ENCODE measurements around the gene CD8A. TPM values are rescaled to one million over a fixed set of nuclear protein-coding genes. Genes with fewer than 3 reads are reported as not detected.
"Not testable (repeated sequence)": the region's sequence is repeated elsewhere in the genome, so short reads cannot be mapped to it uniquely, and the experiment has no call there.

Gene CD8A
- total RNA-seq (2014; rRNA removed; shearing (Covaris generic)), result not detected in 2 replicates

DNA sequence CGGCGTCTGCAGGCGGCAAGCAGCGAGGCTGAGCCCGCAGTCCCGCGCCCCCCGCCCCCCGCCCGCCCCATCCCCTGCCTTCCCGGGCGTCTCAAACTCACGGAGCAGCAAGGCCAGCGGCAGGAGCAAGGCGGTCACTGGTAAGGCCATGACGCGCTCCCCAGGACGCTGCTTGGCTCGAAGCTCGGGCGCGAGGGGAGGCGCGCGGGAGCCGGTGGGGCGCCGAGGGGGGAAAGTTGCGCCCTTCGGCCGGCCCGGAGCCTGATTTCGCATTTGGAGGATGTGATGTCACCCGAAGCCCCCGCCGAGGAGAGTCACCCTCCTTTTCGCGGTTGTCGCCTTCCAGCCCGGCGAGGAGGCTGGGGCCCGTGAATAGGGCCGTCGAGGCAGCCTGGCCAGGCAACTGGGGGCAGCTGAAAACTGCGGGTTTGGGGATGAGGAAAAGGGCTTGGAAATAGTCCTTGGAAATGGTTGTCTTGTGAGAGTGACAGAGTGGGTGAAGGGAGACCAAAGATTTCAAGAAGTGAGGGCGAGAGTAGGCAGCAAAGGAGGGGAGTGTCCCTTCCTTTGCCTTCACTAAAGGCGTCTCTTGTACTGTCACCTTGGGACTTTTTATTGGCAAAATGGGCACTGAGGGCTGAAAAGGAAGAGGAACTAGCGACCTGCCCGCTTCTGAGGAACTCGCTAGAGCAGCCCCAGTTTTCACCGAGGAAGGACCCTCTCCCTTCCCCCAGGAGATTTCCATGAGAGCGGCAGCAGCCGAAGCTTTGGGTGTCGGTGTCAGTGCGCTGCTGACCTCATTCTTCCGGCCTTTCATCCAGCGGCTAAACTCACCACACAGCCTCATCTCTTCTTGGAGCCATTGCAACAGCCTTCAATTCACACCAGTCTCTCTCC is at the start of gene CD8A:
Gene CD8A (minus strand): TSS at position 238 of the 897 bp plus-strand sequence. CDS start 88 bp downstream, at position 150.
- peak; percentile 44 for DNase-seq (ENCODE audit: low read depth)

- DNase-seq (ENCODE audit: low read depth), result not testable (repeated sequence)
These were observed 49.3 kb upstream of the CD8A start for GRCh38 chr2:86839871-86840548.

- not testable (repeated sequence) for DNase-seq (ENCODE audit: low read depth)
These were observed 48.7 kb upstream of the CD8A start for GRCh38 chr2:86839455-86839854.

GRCh38 chr2:86837714-86838113 is 47.0 kb upstream of the CD8A start:
- DNase-seq (ENCODE audit: low read depth), result not testable (repeated sequence)

- peak; percentile 81 for DNase-seq (ENCODE audit: low read depth)
These were observed 46.4 kb upstream of the CD8A start for GRCh38 chr2:86836915-86837695.

- not testable (repeated sequence) for DNase-seq (ENCODE audit: low read depth)
These were observed 44.8 kb upstream of the CD8A start for GRCh38 chr2:86835548-86835889.

DNA sequence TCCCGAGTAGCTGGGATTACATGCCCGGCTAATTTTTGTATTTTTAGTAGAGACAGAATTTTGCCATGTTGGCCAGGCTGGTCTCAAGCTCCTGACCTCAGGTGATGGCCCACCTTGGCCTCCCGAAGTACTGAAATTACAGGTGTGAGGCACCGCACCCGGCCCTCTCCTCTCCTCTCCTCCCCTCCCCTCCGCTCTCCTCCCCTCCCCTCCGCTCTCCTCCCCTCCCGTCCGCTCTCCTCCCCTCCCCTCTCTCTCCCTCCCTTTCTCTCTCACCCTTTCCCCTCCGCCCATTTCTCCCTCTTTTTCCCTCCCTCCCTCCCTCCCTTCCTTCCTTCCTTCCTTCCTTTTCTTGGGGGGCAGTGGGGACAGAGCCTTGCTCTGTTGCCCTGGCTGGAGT is 42.6 kb upstream of the CD8A start:
- DNase-seq (ENCODE audit: low read depth), result no peak

- no peak for DNase-seq (ENCODE audit: low read depth)
These were observed 41.8 kb upstream of the CD8A start for GRCh38 chr2:86832334-86833096.

DNA sequence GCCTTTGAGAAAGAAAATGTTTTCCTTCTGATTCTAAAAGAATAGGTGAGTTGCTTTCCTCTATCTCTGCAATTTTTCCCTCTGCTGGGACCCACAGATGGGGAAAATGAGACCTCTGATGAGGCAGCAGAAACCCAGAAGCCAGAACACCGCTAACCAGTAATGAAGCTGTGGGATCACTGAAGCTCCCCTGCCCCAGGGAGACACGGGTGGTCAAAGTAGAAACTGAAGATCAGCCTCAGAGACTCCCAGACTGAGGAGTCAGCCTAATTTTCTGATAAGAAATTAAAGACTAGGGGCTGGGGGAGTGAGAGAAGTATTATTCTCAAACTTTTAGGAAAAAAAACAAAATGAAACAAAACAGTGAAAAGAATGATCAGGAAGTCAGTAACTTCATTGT is 40.8 kb upstream of the CD8A start:
- DNase-seq (ENCODE audit: low read depth), result no peak

DNA sequence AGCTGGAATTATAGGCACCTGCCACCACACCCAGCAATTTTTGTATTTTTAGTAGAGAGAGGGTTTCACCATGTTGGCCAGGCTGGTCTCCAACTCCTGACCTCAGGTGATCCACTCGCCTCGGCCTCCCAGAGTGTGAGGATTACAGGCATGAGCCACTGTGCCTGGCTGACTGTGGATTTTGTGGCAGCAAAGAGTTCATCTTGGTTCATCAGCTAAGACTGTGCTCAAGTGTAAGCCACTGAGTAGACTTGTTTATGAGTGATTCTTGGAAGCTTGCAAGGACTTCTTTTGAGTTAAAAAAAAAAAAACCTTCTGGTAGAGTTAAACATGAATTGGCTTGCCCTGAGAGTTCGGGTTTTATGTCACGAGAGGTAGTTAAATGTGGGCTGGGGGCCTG is 36.2 kb upstream of the CD8A start:
- no peak for DNase-seq (ENCODE audit: low read depth)

GRCh38 chr2:86825693-86826381 is 35.1 kb upstream of the CD8A start:
- no peak for DNase-seq (ENCODE audit: low read depth)

DNA sequence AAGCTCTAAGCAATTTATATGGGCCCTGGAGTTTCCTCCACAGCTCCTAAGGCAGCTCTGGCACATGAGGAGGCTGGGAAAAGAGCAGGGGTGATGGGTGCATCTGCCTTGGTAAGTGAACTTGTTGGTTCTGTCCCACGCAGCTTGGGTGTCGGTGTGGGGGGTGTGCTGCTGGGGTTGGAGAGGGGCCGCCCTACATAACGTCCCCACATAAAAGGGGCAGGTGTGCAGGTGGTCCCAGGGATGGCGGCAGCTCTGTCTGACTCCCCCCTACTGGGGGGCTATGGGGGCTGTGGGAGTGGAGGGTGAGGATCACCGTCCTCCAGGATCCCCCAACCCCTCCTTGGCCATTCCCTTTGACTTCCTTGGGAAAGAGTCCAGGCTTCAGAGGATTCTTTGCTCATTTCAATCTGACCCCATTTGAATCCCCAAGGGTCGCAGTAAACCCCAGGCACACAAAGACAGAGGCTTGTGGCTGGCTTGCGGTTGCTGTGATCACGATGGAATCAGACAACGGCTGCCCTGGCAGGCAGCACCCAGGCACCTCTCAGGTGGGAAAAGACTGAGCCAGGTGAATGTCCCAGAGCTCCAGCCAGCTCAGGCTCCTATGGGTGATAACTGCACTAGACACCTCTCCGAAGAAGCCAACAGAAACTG is 34.5 kb upstream of the CD8A start:
- DNase-seq (ENCODE audit: low read depth), result no peak

GRCh38 chr2:86822668-86823345 is 32.1 kb upstream of the CD8A start:
- no peak for DNase-seq (ENCODE audit: low read depth)

DNA sequence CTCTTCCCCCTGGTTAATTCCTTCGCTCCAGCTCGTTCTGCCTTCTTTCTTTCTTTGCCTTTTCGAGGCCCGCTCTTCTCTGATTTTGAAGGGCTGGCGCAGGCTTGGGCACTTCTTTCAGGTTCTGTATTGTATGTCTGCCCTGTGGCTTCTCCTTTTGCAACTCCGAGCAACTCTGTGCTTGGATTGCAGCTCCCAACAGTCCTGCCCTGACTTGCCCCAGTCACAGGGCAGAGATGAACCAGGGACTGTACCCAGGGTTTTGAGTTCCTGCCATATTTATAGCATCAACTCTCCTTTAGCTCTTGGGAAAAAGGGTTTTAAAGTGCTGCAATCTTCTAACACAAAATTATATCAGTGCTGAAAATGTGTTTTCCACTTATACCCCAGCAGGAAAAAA is 31.1 kb upstream of the CD8A start:
- no peak for DNase-seq (ENCODE audit: low read depth)

GRCh38 chr2:86821306-86821705 is 30.6 kb upstream of the CD8A start:
- no peak for DNase-seq (ENCODE audit: low read depth)

GRCh38 chr2:86818957-86819356 is 28.2 kb upstream of the CD8A start:
- no peak for DNase-seq (ENCODE audit: low read depth)

DNA sequence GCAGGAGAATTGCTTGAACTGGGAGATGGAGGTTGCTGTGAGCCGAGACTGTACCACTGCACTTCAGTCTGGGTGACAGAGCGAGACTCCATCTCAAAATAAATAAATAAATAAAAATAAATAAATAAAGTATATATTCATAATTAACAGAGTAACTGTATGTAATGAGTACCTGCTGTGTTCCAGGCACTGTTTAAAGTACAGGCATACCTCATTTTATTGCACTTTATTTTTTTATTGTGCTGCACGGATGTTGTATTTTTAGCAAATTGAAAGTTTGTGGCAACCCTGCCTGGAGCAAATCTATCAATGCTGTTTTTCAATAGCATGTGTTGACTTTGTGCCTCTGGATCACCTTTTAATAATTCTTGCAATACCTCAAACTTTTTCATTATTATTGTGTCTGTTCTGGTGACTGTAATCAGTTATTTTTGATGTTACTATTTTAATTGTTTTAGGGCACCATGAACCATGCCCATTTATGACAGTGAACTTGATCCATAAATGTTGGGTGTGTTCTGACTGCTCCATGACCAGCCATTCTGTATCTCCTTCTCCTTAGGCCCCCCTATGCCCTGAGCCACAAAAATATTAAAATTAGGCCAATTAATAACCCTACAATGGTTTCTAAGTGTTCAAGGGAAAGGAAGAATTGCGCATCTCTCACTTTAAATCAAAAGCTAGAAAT is 27.5 kb upstream of the CD8A start:
- DNase-seq (ENCODE audit: low read depth), result no peak

GRCh38 chr2:86815611-86816010 is 24.9 kb upstream of the CD8A start:
- no peak for DNase-seq (ENCODE audit: low read depth)

DNA sequence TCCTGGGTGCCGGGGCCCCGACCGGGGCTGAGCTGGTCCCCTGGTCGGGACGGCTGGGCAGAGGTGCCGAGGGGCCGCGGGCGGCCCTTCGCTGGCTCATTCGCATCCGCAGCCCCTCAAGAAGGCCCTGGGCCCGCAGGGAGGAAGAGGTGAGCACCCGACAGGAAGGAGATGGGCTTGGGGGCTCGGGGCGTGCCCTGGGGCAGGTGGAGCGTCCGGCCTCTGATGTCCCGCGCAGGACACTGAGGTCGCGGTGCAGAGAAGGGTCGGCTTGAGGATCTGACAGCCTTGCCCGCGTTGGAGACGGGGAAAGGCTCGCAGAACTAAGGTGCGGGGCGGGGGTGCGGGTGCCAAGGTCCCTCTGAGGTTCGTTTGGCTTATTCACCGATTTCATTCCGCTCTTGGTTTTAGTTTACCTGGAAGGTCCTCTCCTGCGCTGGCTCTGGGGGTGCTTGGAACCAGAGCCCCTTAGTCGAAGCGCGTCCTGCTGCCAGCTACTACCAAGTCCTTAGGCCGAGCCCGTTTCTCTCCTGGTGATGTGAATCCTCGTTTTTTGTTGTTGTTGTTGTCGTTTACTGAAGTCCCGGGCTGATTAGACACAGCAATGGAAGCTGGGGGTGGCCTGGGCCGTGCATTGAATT is 18.9 kb upstream of the CD8A start:
- DNase-seq (ENCODE audit: low read depth), result no peak
